Naive thymus-derived CD8-positive, alpha-beta T cell (primary cell): Measurements from ENCODE around the gene SMIM35. TPM values are rescaled to one million over a fixed set of nuclear protein-coding genes. Genes with fewer than 3 reads are reported as not detected.

Source experiments
- ATAC-seq, 2 donors: fragments of 150-1000 bp; cut with Tn5 transposase in 1 of 2; sonication (Bioruptor Pico), chemical (Tn5 transposase) in 1 of 2; 1 replicate in 1 of 2; 2 replicates in 1 of 2; pipeline ENCODE4 v1.10.0; 2021; ENCODE audit warnings: mild to moderate bottlenecking in 2 of 2, moderate library complexity in 2 of 2
- POLR2A ChIA-PET: fragments of 350-600 bp; sonication (Branson Sonifier 250); formaldehyde crosslinking; loops from one replicate; lab custom pipeline; 2021; ENCODE audit warnings: antibody characterized with exemption; lab: Charles Lee
- DNase-seq, 10 donors: peaks; one replicate each; pipeline versions ENCODE4 v3.0.0 to v3.0.0-alpha.2; 2020 to 2022
- H3K27ac Mint-ChIP-seq, 10 donors: one replicate each; pipeline ENCODE4 v1.8.0; 2020 to 2022; ENCODE audit warnings: mild to moderate bottlenecking in 10 of 10, mixed read lengths in 10 of 10, moderate library complexity in 4 of 10, inconsistent platforms in 1 of 10
- H3K27me3 Mint-ChIP-seq, 5 donors: one replicate each; pipeline ENCODE4 v1.8.0; 2021 to 2022; ENCODE audit warnings: mixed read lengths in 5 of 5
- H3K36me3 Mint-ChIP-seq, 3 donors: one replicate each; pipeline ENCODE4 v1.8.0; 2020 to 2022; ENCODE audit warnings: mixed read lengths in 3 of 3, mild to moderate bottlenecking in 2 of 3, inconsistent platforms in 1 of 3
- H3K4me1 Mint-ChIP-seq, 4 donors: one replicate each; pipeline ENCODE4 v1.8.0; 2021 to 2022; ENCODE audit warnings: mixed read lengths in 4 of 4
- H3K4me3 Mint-ChIP-seq, 10 donors: one replicate each; pipeline ENCODE4 v1.8.0; 2020 to 2022; ENCODE audit warnings: mild to moderate bottlenecking in 10 of 10, mixed read lengths in 10 of 10, moderate library complexity in 6 of 10, inconsistent platforms in 1 of 10
- H3K9me3 Mint-ChIP-seq, 9 donors: one replicate each; pipeline ENCODE4 v1.8.0; 2020 to 2022; ENCODE audit warnings: mixed read lengths in 9 of 9, mild to moderate bottlenecking in 3 of 9, inconsistent platforms in 1 of 9, moderate library complexity in 1 of 9
- polyA plus RNA-seq, 3 donors: library from polyadenylated mRNA; unstranded; fragments of 300-500 nt; fragmentation: Illumina TruSeq; gene quantifications; one replicate each; pipeline ENCODE4 v1.2.3, GENCODE V29; 2021
- total RNA-seq, 8 experiments: library from RNA in 2 of 8; stranded (reverse) in 2 of 8; gene quantifications; one replicate each; pipeline ENCODE4 v1.2.3 and lab custom pipeline; 2021 to 2026

SMIM35 gene
- total and polyA plus RNA-seq, 5 experiments from 2014 or later: 0.15 to 0.91 (median 0.68) TPM

DNA sequence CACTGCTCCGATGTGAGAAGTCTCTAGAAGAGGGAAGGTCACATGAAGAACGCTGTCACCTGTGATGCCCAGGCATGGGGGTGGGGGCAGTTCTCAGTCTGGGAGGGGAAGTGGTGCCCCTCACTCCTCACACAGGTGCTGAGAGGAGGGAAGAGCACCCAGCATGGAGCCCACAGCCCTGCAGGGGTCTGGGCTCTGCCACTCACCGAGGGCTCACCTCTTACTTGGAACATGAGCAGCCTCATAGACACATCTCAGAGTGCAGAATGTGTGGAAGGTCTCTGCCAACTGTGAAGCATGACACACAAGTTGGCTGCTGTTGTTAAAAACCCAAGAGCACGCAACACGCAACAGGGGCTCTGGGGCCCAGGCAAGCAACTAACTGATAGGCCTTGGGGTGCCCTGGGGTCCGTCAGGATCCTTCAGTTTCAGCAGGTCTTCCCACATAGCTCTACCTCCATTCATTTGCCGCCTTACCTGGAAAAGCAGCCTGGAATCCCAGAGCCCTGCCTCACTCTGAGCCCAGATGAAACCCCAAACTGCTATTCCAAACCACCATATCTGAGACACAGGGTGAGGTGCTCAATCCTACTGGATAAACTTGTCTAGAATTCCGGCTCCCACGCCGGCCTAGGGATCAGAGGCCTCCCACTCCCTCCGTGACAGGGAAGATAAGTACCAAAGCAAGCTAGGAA, 27.4 kb downstream of the SMIM35 start:
- Mint-ChIP-seq H3K9me3 (no peaks in the 10 kb centered on the region), H3K36me3 (no peaks in the 10 kb centered on the region), H3K4me3 (no peak overlapping the region), H3K27ac (no peak overlapping the region), H3K4me1 (peaks cover 0 to 15% (median 0%) of the 10 kb centered on the region in 4 donors), H3K27me3 (peaks cover 0 to 11% (median 0%) of the 10 kb centered on the region in 5 donors)
- DNase-seq (no peak), ATAC-seq (no peak)
- POLR2A ChIA-PET: no interaction called here

- no peaks in the 10 kb centered on the region for H3K36me3 Mint-ChIP-seq
- DNase-seq (no peak), ATAC-seq (no peak)
- H3K27me3 Mint-ChIP-seq: peaks cover 0 to 11% (median 0%) of the 10 kb centered on the region in 5 donors
- peak overlapping the region in 2 of 10 donors; percentile 19 to 78 for H3K27ac Mint-ChIP-seq
- H3K4me3 Mint-ChIP-seq: peak overlapping the region in 1 of 10 donors; percentile 38
- POLR2A ChIA-PET: no interaction called here
- H3K4me1 Mint-ChIP-seq: peaks cover 0 to 15% (median 0%) of the 10 kb centered on the region in 4 donors
- H3K9me3 Mint-ChIP-seq: no peaks in the 10 kb centered on the region
Observed at GRCh38 chr11:118058311-118059245, 28.2 kb downstream of the SMIM35 start.

GRCh38 chr11:118057251-118058145, 29.3 kb downstream of the SMIM35 start:
- Mint-ChIP-seq H3K4me1 (peaks cover 10 to 20% (median 11%) of the 10 kb centered on the region in 4 donors), H3K4me3 (no peak overlapping the region), H3K27ac (peak overlapping the region in 3 of 10 donors; percentile 5 to 73 (median 57)), H3K27me3 (peaks cover 0 to 11% (median 0%) of the 10 kb centered on the region in 5 donors), H3K36me3 (no peaks in the 10 kb centered on the region), H3K9me3 (no peaks in the 10 kb centered on the region)
- DNase-seq: no peak
- POLR2A ChIA-PET: no interaction called here
- ATAC-seq: no peak

DNA sequence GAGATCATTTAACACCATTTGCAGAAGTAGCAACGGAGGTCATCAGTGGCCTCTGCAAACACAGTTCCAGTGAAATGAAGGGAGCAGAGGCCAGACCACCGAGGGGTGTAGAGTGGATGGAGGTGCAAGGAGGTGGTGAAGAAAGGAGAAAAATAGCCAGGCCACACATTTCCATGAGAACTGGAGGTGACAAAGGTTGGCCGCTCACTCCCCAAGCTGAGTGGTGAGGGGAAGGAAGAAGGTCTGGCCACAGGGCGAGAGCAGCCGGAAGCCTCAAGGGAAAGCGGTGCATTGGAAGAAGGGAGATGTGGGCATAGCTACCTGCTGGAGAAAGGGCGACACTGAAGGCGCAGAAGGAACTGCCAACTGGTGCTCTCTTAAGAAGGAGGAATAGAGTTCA, 30.0 kb downstream of the SMIM35 start:
- no peaks in the 10 kb centered on the region for H3K9me3 Mint-ChIP-seq
- DNase-seq: no peak
- peaks cover 17 to 21% (median 17%) of the 10 kb centered on the region in 4 donors for H3K4me1 Mint-ChIP-seq
- POLR2A ChIA-PET: no interaction called here
- no peak for ATAC-seq
- H3K27ac Mint-ChIP-seq: peak overlapping the region in 3 of 10 donors; percentile 57 to 82 (median 73)
- peaks cover 0 to 11% (median 0%) of the 10 kb centered on the region in 5 donors for H3K27me3 Mint-ChIP-seq
- no peaks in the 10 kb centered on the region for H3K36me3 Mint-ChIP-seq
- H3K4me3 Mint-ChIP-seq: no peak overlapping the region

GRCh38 chr11:118055966-118056365, 30.8 kb downstream of the SMIM35 start:
- Mint-ChIP-seq H3K4me3 (no peak overlapping the region), H3K27ac (peak overlapping the region in 3 of 10 donors; percentile 44 to 73 (median 48))
- POLR2A ChIA-PET: interaction anchor here (6.3 to 17.5 kb wide), 2 partner anchors 58 to 106 kb away, joined by 188 to 631 read pairs; partner anchors contain the start of gene IL10RA

GRCh38 chr11:118054712-118055640, 31.8 kb downstream of the SMIM35 start:
- Mint-ChIP-seq H3K27ac (no peak overlapping the region), H3K9me3 (no peaks in the 10 kb centered on the region), H3K4me1 (peaks cover 34 to 36% (median 35%) of the 10 kb centered on the region in 4 donors), H3K36me3 (no peaks in the 10 kb centered on the region), H3K27me3 (peaks cover 0 to 11% (median 0%) of the 10 kb centered on the region in 5 donors), H3K4me3 (no peak overlapping the region)
- ATAC-seq: no peak
- DNase-seq: no peak
- POLR2A ChIA-PET: interaction anchor here (5.0 to 17.5 kb wide), 3 partner anchors 57 to 105 kb away, joined by 31 to 631 read pairs (median 188); partner anchors contain the start of gene IL10RA

More at GRCh38 chr11:118055966-118056365, 30.8 kb downstream of the SMIM35 start:
- no peaks in the 10 kb centered on the region for H3K9me3 Mint-ChIP-seq
- peaks cover 24 to 28% (median 26%) of the 10 kb centered on the region in 4 donors for H3K4me1 Mint-ChIP-seq
- ATAC-seq (no peak), DNase-seq (no peak)
- H3K36me3 Mint-ChIP-seq: no peaks in the 10 kb centered on the region
- H3K27me3 Mint-ChIP-seq: peaks cover 0 to 11% (median 0%) of the 10 kb centered on the region in 5 donors

- no peaks in the 10 kb centered on the region for H3K9me3 Mint-ChIP-seq
- peak in 1 of 10 donors; percentile 18 for DNase-seq
- POLR2A ChIA-PET: interaction anchor here (0.6 to 17.5 kb wide), 16 partner anchors 21 to 245 kb away, joined by 3 to 631 read pairs (median 6); partner anchors contain the start of genes FXYD2, IL10RA and TMPRSS13
- peak overlapping the region in 9 of 10 donors; percentile 10 to 89 (median 54) for H3K4me3 Mint-ChIP-seq
- H3K36me3 Mint-ChIP-seq: no peaks in the 10 kb centered on the region
- H3K27ac Mint-ChIP-seq: peak overlapping the region; percentile 90 to 100 (median 96)
- peaks cover 0 to 11% (median 0%) of the 10 kb centered on the region in 5 donors for H3K27me3 Mint-ChIP-seq
- no peak for ATAC-seq
- peaks cover 38 to 54% (median 52%) of the 10 kb centered on the region in 4 donors for H3K4me1 Mint-ChIP-seq
Observed at GRCh38 chr11:118052581-118053206, 34.1 kb downstream of the SMIM35 start.

DNA sequence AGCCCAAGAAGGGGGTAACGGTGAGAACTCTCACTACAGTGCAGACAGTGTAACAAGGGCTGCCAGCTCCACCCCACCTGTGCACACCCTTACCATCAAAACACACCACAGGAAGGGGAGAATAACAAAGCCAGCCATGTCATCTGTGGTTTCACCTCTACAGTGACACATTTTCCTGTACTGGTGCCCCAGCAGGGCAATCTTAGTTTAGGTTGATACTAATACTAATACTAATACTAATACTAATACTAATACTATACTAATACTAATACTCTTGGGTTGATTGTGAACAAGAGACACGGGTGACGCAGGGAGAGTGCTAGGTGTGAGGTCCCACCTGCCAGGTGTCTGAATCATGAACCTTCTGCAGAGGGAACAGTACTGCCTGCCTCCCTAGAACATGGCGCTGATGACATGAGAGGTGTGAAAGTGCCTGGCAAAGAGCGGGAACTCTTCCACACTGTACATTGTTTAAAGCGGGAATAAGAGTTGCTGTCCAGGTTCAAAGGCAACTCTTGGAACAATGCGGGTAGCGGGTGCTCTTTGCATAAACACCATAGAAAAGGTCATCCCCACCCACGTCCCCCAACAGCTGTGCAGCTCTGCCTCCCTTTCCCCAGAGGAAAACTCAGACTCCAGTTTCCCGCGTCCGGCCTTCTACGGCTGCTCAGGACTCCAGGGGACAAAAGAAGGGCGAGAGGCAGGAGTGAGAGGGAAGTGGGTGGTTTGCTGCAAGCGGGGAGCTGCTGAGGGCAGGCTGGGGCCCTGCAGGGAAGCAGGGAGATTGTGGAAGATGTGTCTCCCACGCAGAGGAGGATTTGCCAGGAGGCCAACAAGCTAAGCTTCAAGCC, 34.9 kb downstream of the SMIM35 start:
- Mint-ChIP-seq H3K4me3 (peak overlapping the region; percentile 54 to 94 (median 82)), H3K27ac (peak overlapping the region; percentile 90 to 100 (median 98)), H3K27me3 (peaks cover 0 to 2% (median 0%) of the 10 kb centered on the region in 5 donors), H3K4me1 (peaks cover 37 to 62% (median 60%) of the 10 kb centered on the region in 4 donors), H3K9me3 (no peaks in the 10 kb centered on the region), H3K36me3 (no peaks in the 10 kb centered on the region)
- peak; percentile 95 to 97 for ATAC-seq
- POLR2A ChIA-PET: interaction anchor here (0.9 to 17.5 kb wide), 17 partner anchors 15 to 244 kb away, joined by 3 to 631 read pairs (median 7); partner anchors contain the start of genes FXYD2 and IL10RA
- DNase-seq: peak; percentile 32 to 90 (median 79)

- POLR2A ChIA-PET: interaction anchor here (0.9 to 17.5 kb wide), 12 partner anchors 14 to 237 kb away, joined by 3 to 631 read pairs (median 16); partner anchors contain the start of genes FXYD2 and IL10RA
Observed at GRCh38 chr11:118051136-118051610, 35.6 kb downstream of the SMIM35 start.

More at GRCh38 chr11:118051136-118051610, 35.6 kb downstream of the SMIM35 start:
- Mint-ChIP-seq H3K27ac (peak overlapping the region; percentile 90 to 100 (median 98)), H3K4me1 (peaks cover 43 to 68% (median 66%) of the 10 kb centered on the region in 4 donors), H3K36me3 (no peaks in the 10 kb centered on the region), H3K27me3 (peaks cover 0 to 2% (median 0%) of the 10 kb centered on the region in 5 donors), H3K9me3 (no peaks in the 10 kb centered on the region), H3K4me3 (peak overlapping the region; percentile 54 to 94 (median 82))
- ATAC-seq (peak in 1 of 2 donors; percentile 9), DNase-seq (no peak)
